IMR-90 (cell line): ENCODE measurements around the gene AHCTF1. TPM values are rescaled to one million over a fixed set of nuclear protein-coding genes. Genes with fewer than 3 reads are reported as not detected.

Experiments used
- ATAC-seq: fragments of 200-7000 bp; cut with Tn5 transposase; 2 replicates; pipeline ENCODE4 v1.9.1; 2020; ENCODE audit warnings: low read depth, mild to moderate bottlenecking, moderate library complexity
- BruUV-seq: library from RNA; stranded (reverse); fragments of 400-500 nt; replicated peaks from 2 replicates; lab custom pipeline; 2021; lab: Mats Ljungman, UMichigan
- CTCF ChIA-PET: fragments of 300-600 bp; formaldehyde crosslinking; extraction: SDS; loops from one replicate; lab custom pipeline; 2021; ENCODE audit warnings: antibody characterized with exemption; lab: Yijun Ruan, JAX
- POLR2A ChIA-PET: fragments of 300-600 bp; sonication (Branson Sonifier 250); formaldehyde crosslinking; loops from one replicate; lab custom pipeline; 2022; ENCODE audit warnings: antibody characterized with exemption; ENCODE audit not compliant: unreplicated experiment; lab: Charles Lee
- DNase-seq: peaks from one replicate; pipeline ENCODE4 v3.0.0; 2013
- H2AFZ ChIP-seq: replicated peaks from 2 replicates; pipeline ENCODE3; 2013; ENCODE audit warnings: low read length, mild to moderate bottlenecking; ENCODE audit not compliant: poor library complexity
- H2AK5ac ChIP-seq: 2 replicates; pipeline ENCODE4 v1.6.1; 2013; ENCODE audit warnings: low read depth, low read length, inconsistent platforms
- H2AK9ac ChIP-seq: replicated peaks from 2 replicates; pipeline ENCODE3; 2013; ENCODE audit warnings: mild to moderate bottlenecking, low read depth, low read length, moderate library complexity; ENCODE audit not compliant: poor library complexity
- H2BK120ac ChIP-seq: 2 replicates; pipeline ENCODE4 v1.6.1; 2013; ENCODE audit warnings: low read depth, low read length, inconsistent platforms
- H2BK15ac ChIP-seq: 3 replicates; pipeline ENCODE4 v1.6.1; 2013; ENCODE audit warnings: low read depth, low read length, inconsistent platforms
- H2BK20ac ChIP-seq: 2 replicates; pipeline ENCODE4 v1.6.1; 2013; ENCODE audit warnings: low read depth, mild to moderate bottlenecking, inconsistent platforms, low read length, moderate library complexity
- H2BK5ac ChIP-seq: 2 replicates; pipeline ENCODE4 v1.6.1; 2013; ENCODE audit warnings: mild to moderate bottlenecking, low read depth, low read length, inconsistent platforms; ENCODE audit not compliant: poor library complexity, severe bottlenecking
- H3K14ac ChIP-seq: replicated peaks from 2 replicates; pipeline ENCODE4 v1.6.1; 2013; ENCODE audit warnings: low read depth, low read length, inconsistent platforms
- H3K18ac ChIP-seq: 2 replicates; pipeline ENCODE4 v1.6.1; 2013; ENCODE audit warnings: low read depth, low read length, control low read depth
- H3K23ac ChIP-seq: 2 replicates; pipeline ENCODE4 v1.6.1; 2013; ENCODE audit warnings: low read depth, low read length, inconsistent platforms
- H3K27ac ChIP-seq: 2 replicates; pipeline ENCODE4 v1.5.1; 2013; ENCODE audit warnings: mild to moderate bottlenecking, control low read depth, low read length; ENCODE audit not compliant: insufficient read depth
- H3K27me3 ChIP-seq: 2 replicates; pipeline ENCODE4 v1.6.1; 2013; ENCODE audit warnings: low read length; ENCODE audit not compliant: control insufficient read depth, insufficient read depth
- H3K36me3 ChIP-seq: 2 replicates; pipeline ENCODE4 v1.6.1; 2013; ENCODE audit warnings: low read length, mixed read lengths; ENCODE audit not compliant: control insufficient read depth, insufficient read depth
- H3K4ac ChIP-seq: 2 replicates; pipeline ENCODE4 v1.6.1; 2013; ENCODE audit warnings: low read depth, low read length, inconsistent platforms
- H3K4me1 ChIP-seq: 2 replicates; pipeline ENCODE4 v1.6.1; 2013; ENCODE audit warnings: low read length, mixed read lengths; ENCODE audit not compliant: control insufficient read depth, insufficient read depth
- H3K4me2 ChIP-seq: 2 replicates; pipeline ENCODE4 v1.6.1; 2013; ENCODE audit warnings: low read depth, mild to moderate bottlenecking, control low read depth, low read length, moderate library complexity
- H3K4me3 ChIP-seq: 2 replicates; pipeline ENCODE4 v1.5.1; 2013; ENCODE audit warnings: low read depth, mild to moderate bottlenecking, control low read depth, low read length, moderate library complexity; ENCODE audit not compliant: insufficient read depth
- H3K56ac ChIP-seq: 2 replicates; pipeline ENCODE4 v1.6.1; 2013; ENCODE audit warnings: low read length, inconsistent platforms; ENCODE audit not compliant: insufficient read depth; ENCODE audit errors: extremely low read depth
- H3K79me1 ChIP-seq, 2 experiments: 2 replicates each; pipeline ENCODE4 v1.6.1; 2013; ENCODE audit warnings: low read length in 2 of 2, inconsistent platforms in 1 of 2, low read depth in 1 of 2
- H3K9ac ChIP-seq: 2 replicates; pipeline ENCODE4 v1.6.1; 2013; ENCODE audit warnings: low read depth, low read length, control low read depth
- H3K9me1 ChIP-seq: 2 replicates; pipeline ENCODE4 v1.6.1; 2013; ENCODE audit warnings: low read length, inconsistent platforms; ENCODE audit not compliant: insufficient read depth
- H3K9me3 ChIP-seq: 2 replicates; pipeline ENCODE4 v1.6.1; 2013; ENCODE audit warnings: low read length; ENCODE audit not compliant: control insufficient read depth, insufficient read depth
- H4K20me1 ChIP-seq: 2 replicates; pipeline ENCODE4 v1.6.1; 2013; ENCODE audit warnings: low read length, inconsistent platforms; ENCODE audit not compliant: insufficient read depth
- H4K5ac ChIP-seq: 2 replicates; pipeline ENCODE4 v1.6.1; 2013; ENCODE audit warnings: mild to moderate bottlenecking, low read depth, low read length, control low read depth
- H4K8ac ChIP-seq, 2 experiments: 2 replicates each; pipeline ENCODE4 v1.6.1; 2013; ENCODE audit warnings: low read depth in 2 of 2, low read length in 2 of 2, control low read depth in 1 of 2, inconsistent platforms in 1 of 2
- H4K91ac ChIP-seq: 2 replicates; pipeline ENCODE4 v1.6.1; 2013; ENCODE audit warnings: low read depth, low read length, inconsistent platforms; ENCODE audit not compliant: insufficient read depth
- BHLHE40 ChIP-seq: fragments of 150-350 bp; IDR thresholded peaks from 2 replicates; pipeline ENCODE4 v1.6.1; 2016; ENCODE audit warnings: mild to moderate bottlenecking, low read depth, low read length
- CEBPB ChIP-seq: IDR thresholded peaks from 2 replicates; pipeline ENCODE4 v1.6.1; 2012; ENCODE audit warnings: low read depth, low read length, improper control_type of control experiment
- FOS ChIP-seq: fragments of 150-350 bp; IDR thresholded peaks from 2 replicates; pipeline ENCODE4 v1.6.1; 2016; ENCODE audit warnings: low read depth, low read length
- MAZ ChIP-seq: IDR thresholded peaks from 2 replicates; pipeline ENCODE4 v1.6.1; 2012; ENCODE audit warnings: low read depth, mild to moderate bottlenecking, low read length, improper control_type of control experiment, moderate library complexity, borderline replicate concordance
- MXI1 ChIP-seq: IDR thresholded peaks from 2 replicates; pipeline ENCODE4 v1.6.1; 2012; ENCODE audit warnings: low read depth, mild to moderate bottlenecking, low read length, moderate library complexity, borderline replicate concordance
- NFE2L2 ChIP-seq: fragments of 150-350 bp; IDR thresholded peaks from 2 replicates; pipeline ENCODE4 v1.6.1; 2016; ENCODE audit warnings: low read depth, mild to moderate bottlenecking, low read length
- POLR2A ChIP-seq: IDR thresholded peaks from 2 replicates; pipeline ENCODE4 v1.6.1; 2012; ENCODE audit warnings: mild to moderate bottlenecking, low read depth, low read length
- RAD21 ChIP-seq: IDR thresholded peaks from 2 replicates; pipeline ENCODE4 v1.6.1; 2012; ENCODE audit warnings: low read length, improper control_type of control experiment
- RCOR1 ChIP-seq: IDR thresholded peaks from 2 replicates; pipeline ENCODE4 v1.6.1; 2012; ENCODE audit warnings: mild to moderate bottlenecking, low read length, improper control_type of control experiment; ENCODE audit not compliant: insufficient replicate concordance
- RFX5 ChIP-seq: IDR thresholded peaks from 2 replicates; pipeline ENCODE4 v1.8.0; 2012; ENCODE audit warnings: low read depth, mild to moderate bottlenecking, low read length, moderate library complexity
- SMC3 ChIP-seq: fragments of 150-350 bp; IDR thresholded peaks from 2 replicates; pipeline ENCODE4 v1.6.1; 2016; ENCODE audit warnings: low read depth, mild to moderate bottlenecking, antibody characterized with exemption, low read length, moderate library complexity
- USF2 ChIP-seq: fragments of 150-350 bp; IDR thresholded peaks from 2 replicates; pipeline ENCODE4 v1.6.1; 2017; ENCODE audit warnings: mild to moderate bottlenecking, antibody characterized with exemption, low read length, low read depth
- WGBS, 2 experiments: methylation state at CpG; one replicate each; pipeline versions ENCODE4 v1.1.5 to v1.1.7; 2013; ENCODE audit warnings: missing lambda C conversion rate in 2 of 2; ENCODE audit not compliant: insufficient read length in 1 of 2; ENCODE audit errors: extremely low coverage in 2 of 2; 5-methylcytosine and 5-hydroxymethylcytosine counted together
- dilution Hi-C: fragments of 300-500 bp; cut with HindIII; formaldehyde crosslinking; loops from one replicate; pipeline ENCODE4 v1.14.3; 2018; ENCODE audit warnings: low sequenced_read_pairs; ENCODE audit not compliant: unreplicated experiment
- in situ Hi-C: fragments of 300-500 bp; cut with MboI; formaldehyde crosslinking; loops from 3 replicates; pipeline ENCODE4 v1.14.3; 2019; ENCODE audit warnings: low sequenced_read_pairs, inconsistent platforms, mixed read lengths
- intact Hi-C: fragments of 100-400 bp; cut with micrococcal nuclease; formaldehyde crosslinking; loops from 2 replicates; pipeline ENCODE4 v1.10.0; 2022
- polyA plus RNA-seq, 3 experiments: library from polyadenylated mRNA; depleted of rRNA; stranded (reverse); fragments of >200 nt; gene quantifications; 2 replicates each; pipeline ENCODE4 v1.2.3, GENCODE V29; 2012; ENCODE audit warnings: low replicate concordance in 1 of 3
- total RNA-seq: library from RNA; depleted of rRNA; stranded (reverse); fragments of >200 nt; gene quantifications from 2 replicates; pipeline ENCODE4 v1.2.3, GENCODE V29; 2012
- TF ChIP-seq, protein P1 (sequence below): conservative IDR thresholded peaks from 2 replicates; pipeline ENCODE4 v1.5.1; 2012; ENCODE audit warnings: mild to moderate bottlenecking, low read depth, low read length, improper control_type of control experiment

Gene AHCTF1
- total and polyA plus RNA-seq, 2 of the 4 experiments (the other 2 are of a cell fraction), result 8.9 to 29.0 TPM

GRCh38 chr1:246801241-246802020 lies 130.3 kb downstream of the AHCTF1 start:
- DNase-seq, result peak; percentile 7
- WGBS, 2 experiments, result 20% methylated on average over 1 of the region's 11 CpGs; no CpG with 5 or more reads in 1 of the 2 experiments
- Histone ChIP-seq H2BK5ac (no peak overlapping the region), H3K4me2 (no peak overlapping the region), H4K8ac (no peak overlapping the region), H3K14ac (no peak overlapping the region), H3K4ac (no peak overlapping the region), H3K56ac (no peak overlapping the region), H3K27me3 (peaks cover 26% of the 10 kb centered on the region; the same call in 1 of the 2 replicates), H3K4me1 (no peaks in the 10 kb centered on the region), H3K4me3 (no peak overlapping the region), H3K23ac (no peak overlapping the region), H3K9me1 (no peaks in the 10 kb centered on the region), H3K79me1 (no peaks in the 10 kb centered on the region), H2BK15ac (no peak overlapping the region), H4K91ac (no peak overlapping the region), H2AK9ac (no peak overlapping the region), H2BK20ac (no peak overlapping the region), H3K9ac (no peak overlapping the region), H3K27ac (no peak overlapping the region), H3K9me3 (no peaks in the 10 kb centered on the region; the same call in 1 of the 2 replicates), H2AK5ac (no peak overlapping the region), H4K5ac (no peak overlapping the region), H2AFZ (no peak overlapping the region), H3K18ac (no peak overlapping the region), H4K20me1 (no peaks in the 10 kb centered on the region), H3K36me3 (no peaks in the 10 kb centered on the region), H2BK120ac (no peak overlapping the region)
- TF ChIP-seq, protein P1, sequence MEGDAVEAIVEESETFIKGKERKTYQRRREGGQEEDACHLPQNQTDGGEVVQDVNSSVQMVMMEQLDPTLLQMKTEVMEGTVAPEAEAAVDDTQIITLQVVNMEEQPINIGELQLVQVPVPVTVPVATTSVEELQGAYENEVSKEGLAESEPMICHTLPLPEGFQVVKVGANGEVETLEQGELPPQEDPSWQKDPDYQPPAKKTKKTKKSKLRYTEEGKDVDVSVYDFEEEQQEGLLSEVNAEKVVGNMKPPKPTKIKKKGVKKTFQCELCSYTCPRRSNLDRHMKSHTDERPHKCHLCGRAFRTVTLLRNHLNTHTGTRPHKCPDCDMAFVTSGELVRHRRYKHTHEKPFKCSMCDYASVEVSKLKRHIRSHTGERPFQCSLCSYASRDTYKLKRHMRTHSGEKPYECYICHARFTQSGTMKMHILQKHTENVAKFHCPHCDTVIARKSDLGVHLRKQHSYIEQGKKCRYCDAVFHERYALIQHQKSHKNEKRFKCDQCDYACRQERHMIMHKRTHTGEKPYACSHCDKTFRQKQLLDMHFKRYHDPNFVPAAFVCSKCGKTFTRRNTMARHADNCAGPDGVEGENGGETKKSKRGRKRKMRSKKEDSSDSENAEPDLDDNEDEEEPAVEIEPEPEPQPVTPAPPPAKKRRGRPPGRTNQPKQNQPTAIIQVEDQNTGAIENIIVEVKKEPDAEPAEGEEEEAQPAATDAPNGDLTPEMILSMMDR, result no peak
- TF ChIP-seq BHLHE40, result no peak
- TF ChIP-seq RFX5, result no peak
- no peak for TF ChIP-seq CEBPB
- no peak for TF ChIP-seq USF2
- TF ChIP-seq FOS, result no peak
- TF ChIP-seq RCOR1, result no peak
- no peak for TF ChIP-seq RAD21
- no peak for TF ChIP-seq SMC3
- TF ChIP-seq POLR2A, result no peak
- TF ChIP-seq NFE2L2, result no peak
- no peak for TF ChIP-seq MXI1
- TF ChIP-seq MAZ, result no peak
- peak; percentile 27 for ATAC-seq
- intact Hi-C loops (no loop called here), in situ Hi-C loops (no loop called here), dilution Hi-C loops (no loop called here)
- POLR2A ChIA-PET, result no interaction called here
- no TSS peak for BruUV-seq
- CTCF ChIA-PET, result no interaction called here
